OCI-LY3 (cell line): ENCODE data around the gene SLC44A1.
A peak's percentile ranks its signal among the peaks of the same experiment; 100 is the strongest.

Experiments
- H2AFZ ChIP-seq: fragments of 200-600, 300-600 bp; shearing (Covaris generic); 2 replicates; pipeline ENCODE4 v1.6.0; 2014; ENCODE audit warnings: antibody characterized with exemption, low read depth, low read length
- H3K27ac ChIP-seq: fragments of 200-600, 300-600 bp; sonication (generic); 2 replicates; pipeline ENCODE4 v1.5.1; 2014; ENCODE audit warnings: mild to moderate bottlenecking, low read length, moderate library complexity, mixed read lengths
- H3K27me3 ChIP-seq: fragments of 200-600, 300-600 bp; sonication (generic); 2 replicates; pipeline ENCODE4 v1.6.1; 2014; ENCODE audit warnings: low read depth, low read length, mixed read lengths
- H3K36me3 ChIP-seq: fragments of 200-600, 300-600 bp; sonication (generic); replicated peaks from 2 replicates; pipeline ENCODE3; 2014; ENCODE audit warnings: low read depth, low read length, mixed read lengths
- H3K4me1 ChIP-seq: fragments of 300-600, 200-600 bp; sonication (generic); 2 replicates; pipeline ENCODE4 v1.6.1; 2014; ENCODE audit warnings: low read length, mixed read lengths
- H3K4me2 ChIP-seq: fragments of 200-600, 300-600 bp; sonication (generic); 2 replicates; pipeline ENCODE4 v1.6.1; 2014; ENCODE audit warnings: low read length, mixed read lengths
- H3K4me3 ChIP-seq: fragments of 300-600, 200-600 bp; sonication (generic); 2 replicates; pipeline ENCODE4 v1.5.1; 2014; ENCODE audit warnings: antibody characterized with exemption, mild to moderate bottlenecking, low read length, moderate library complexity
- H3K79me2 ChIP-seq: fragments of 300-600, 200-600 bp; shearing (Covaris generic); 2 replicates; pipeline ENCODE4 v1.6.1; 2014; ENCODE audit warnings: mild to moderate bottlenecking, low read length, mixed read lengths
- H3K9ac ChIP-seq: fragments of 300-600, 200-600 bp; shearing (Covaris generic); 2 replicates; pipeline ENCODE4 v1.6.0; 2014; ENCODE audit warnings: mild to moderate bottlenecking, low read length, moderate library complexity
- H3K9me3 ChIP-seq: fragments of 200-600, 300-600 bp; shearing (Covaris generic); 2 replicates; pipeline ENCODE4 v1.6.1; 2014; ENCODE audit warnings: low read length, mixed read lengths; ENCODE audit not compliant: insufficient read depth
- H4K20me1 ChIP-seq: fragments of 200-600, 300-600 bp; sonication (generic); 2 replicates; pipeline ENCODE4 v1.6.1; 2016; ENCODE audit warnings: low read length, mixed read lengths; ENCODE audit not compliant: insufficient read depth
- CTCF ChIP-seq: fragments of 200-600, 300-600 bp; sonication (generic); IDR thresholded peaks from 2 replicates; pipeline ENCODE4 v1.5.1; 2014; ENCODE audit warnings: antibody characterized with exemption, low read length, low read depth
- EZH2phosphoT487 ChIP-seq: fragments of 200-600 bp; shearing (Covaris generic); IDR thresholded peaks from 2 replicates; pipeline ENCODE4 v1.6.1; 2018; ENCODE audit warnings: antibody characterized with exemption, mixed run types, low read depth

Gene SLC44A1

DNA sequence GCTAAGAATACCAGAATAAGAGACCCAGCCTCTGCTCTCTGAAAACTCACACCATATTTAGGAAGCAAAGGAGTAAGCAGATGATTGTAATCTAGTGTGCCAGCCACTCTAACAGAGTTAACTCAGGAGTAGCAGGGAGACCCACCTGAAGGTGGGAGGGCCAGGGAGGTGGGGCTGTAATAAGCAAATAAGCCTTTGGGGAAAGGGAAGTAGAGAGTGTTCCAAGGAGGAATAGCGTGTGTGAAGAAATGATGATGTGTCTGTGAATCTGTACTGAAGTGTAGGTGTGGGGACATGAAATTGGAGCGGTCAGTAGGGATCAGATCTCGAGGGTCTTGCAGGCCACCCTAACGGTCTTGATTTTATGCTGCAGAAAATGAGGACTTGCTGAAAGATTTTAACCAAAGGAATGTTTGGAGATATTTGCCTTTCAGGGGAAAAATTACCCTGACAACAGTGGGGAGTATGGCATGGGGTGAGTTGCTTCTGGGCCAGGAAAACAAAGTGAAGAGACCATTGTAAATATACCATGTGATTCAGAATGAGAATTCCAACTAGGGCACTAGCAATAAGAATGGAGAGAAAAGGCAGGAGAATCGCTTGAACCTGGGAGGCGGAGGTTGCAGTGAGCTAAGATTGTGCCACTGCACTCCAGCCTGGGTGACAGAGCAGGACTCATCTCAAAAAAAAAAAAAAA lies 159.2 kb downstream of the SLC44A1 start:
- H3K4me1 ChIP-seq = peaks cover 25% of the 10 kb centered on the region
- no peak overlapping the region for H3K9ac ChIP-seq
- no peaks in the 10 kb centered on the region for H3K79me2 ChIP-seq
- H2AFZ ChIP-seq = no peak overlapping the region
- no peak overlapping the region for H3K27ac ChIP-seq
- no peaks in the 10 kb centered on the region for H3K27me3 ChIP-seq
- H3K36me3 ChIP-seq = no peaks in the 10 kb centered on the region
- no peaks in the 10 kb centered on the region for H3K9me3 ChIP-seq
- peak overlapping the region; percentile 46 for H3K4me2 ChIP-seq
- no peaks in the 10 kb centered on the region for H4K20me1 ChIP-seq
- no peak overlapping the region for H3K4me3 ChIP-seq
- TF ChIP-seq CTCF (no peak), EZH2phosphoT487 (no peak)

DNA sequence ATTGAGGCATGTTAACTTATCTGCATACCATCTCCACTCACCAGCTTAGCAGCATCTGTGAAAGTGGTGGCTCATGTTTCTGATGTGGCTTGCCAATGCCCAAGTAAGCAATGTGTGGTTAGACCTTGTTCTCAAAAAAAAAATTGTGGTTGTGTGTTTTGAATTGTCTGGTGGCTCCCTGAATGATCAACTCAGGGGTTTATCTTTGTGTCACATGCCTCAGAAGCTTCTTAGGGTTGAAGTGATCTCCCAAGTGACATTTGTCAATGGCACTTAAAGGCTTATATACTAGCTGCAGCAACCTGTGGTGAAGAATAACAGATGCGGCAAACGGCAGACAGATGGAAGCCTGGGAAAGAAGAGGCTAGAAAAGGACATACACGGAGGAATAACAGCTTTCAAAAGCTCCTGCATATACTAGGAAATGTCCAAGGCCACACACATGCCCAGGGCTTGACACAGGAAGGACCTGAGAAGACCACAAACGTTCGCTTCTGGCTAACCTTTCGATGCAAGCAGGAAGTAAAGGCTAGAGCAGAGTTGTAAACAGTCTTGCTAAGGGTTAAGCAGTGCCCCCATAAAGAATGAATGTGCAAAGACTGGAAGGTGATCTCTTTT lies 161.2 kb downstream of the SLC44A1 start:
- Histone ChIP-seq H3K36me3 (no peaks in the 10 kb centered on the region), H3K79me2 (no peaks in the 10 kb centered on the region), H2AFZ (no peak overlapping the region), H3K27ac (peak overlapping the region; percentile 37; the same call in 1 of the 2 replicates), H3K9me3 (no peaks in the 10 kb centered on the region), H3K9ac (no peak overlapping the region), H3K4me3 (peak overlapping the region; percentile 41), H3K4me2 (peak overlapping the region; percentile 62), H4K20me1 (no peaks in the 10 kb centered on the region), H3K4me1 (peaks cover 25% of the 10 kb centered on the region), H3K27me3 (no peaks in the 10 kb centered on the region)
- TF ChIP-seq EZH2phosphoT487 (no peak), CTCF (no peak)

DNA sequence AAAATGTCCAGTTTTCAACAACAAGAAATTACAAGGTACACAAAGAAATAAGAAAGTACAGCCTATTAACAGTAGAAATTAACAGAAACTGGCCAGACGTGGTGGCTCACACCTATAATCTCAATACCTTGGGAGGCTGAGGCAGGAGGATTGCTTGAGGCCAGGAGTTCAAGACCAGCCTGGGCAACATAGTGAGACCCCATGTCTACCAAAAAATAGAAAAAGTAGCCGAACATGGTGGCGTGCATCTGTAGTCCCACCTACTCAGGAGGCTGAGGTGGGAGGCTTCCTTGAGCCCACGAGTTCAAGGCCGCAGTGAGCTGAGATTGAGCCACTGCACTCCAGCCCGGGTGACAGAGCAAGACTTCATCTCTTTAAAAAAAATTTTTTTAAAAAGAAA lies 161.9 kb downstream of the SLC44A1 start:
- TF ChIP-seq EZH2phosphoT487 = no peak
- no peak for TF ChIP-seq CTCF
- no peak overlapping the region for H3K4me3 ChIP-seq
- no peak overlapping the region for H3K27ac ChIP-seq
- H3K4me2 ChIP-seq = no peak overlapping the region
- no peak overlapping the region for H2AFZ ChIP-seq
- H3K9me3 ChIP-seq = no peaks in the 10 kb centered on the region
- no peaks in the 10 kb centered on the region for H3K36me3 ChIP-seq
- no peaks in the 10 kb centered on the region for H3K27me3 ChIP-seq
- no peak overlapping the region for H3K9ac ChIP-seq
- H4K20me1 ChIP-seq = no peaks in the 10 kb centered on the region
- H3K4me1 ChIP-seq = peaks cover 25% of the 10 kb centered on the region
- no peaks in the 10 kb centered on the region for H3K79me2 ChIP-seq

GRCh38 chr9:105413525-105413924 lies 169.1 kb downstream of the SLC44A1 start:
- Histone ChIP-seq H2AFZ (no peak overlapping the region), H3K4me2 (no peak overlapping the region), H3K36me3 (no peaks in the 10 kb centered on the region), H3K4me1 (peaks cover 26% of the 10 kb centered on the region), H3K27me3 (no peaks in the 10 kb centered on the region), H3K27ac (no peak overlapping the region), H3K79me2 (no peaks in the 10 kb centered on the region), H4K20me1 (no peaks in the 10 kb centered on the region), H3K9ac (no peak overlapping the region), H3K9me3 (no peaks in the 10 kb centered on the region), H3K4me3 (no peak overlapping the region)
- TF ChIP-seq EZH2phosphoT487 (no peak), CTCF (peak; percentile 40)
